Spleen (tissue), 11 donors: Measurements from ENCODE around the gene CMKLR1. TPM values are rescaled to one million over a fixed set of nuclear protein-coding genes. Genes with fewer than 3 reads are reported as not detected.

ENCODE experiments used
- DNase-seq: peaks from one replicate; pipeline ENCODE4 v3.0.0-alpha.2; 2020
- H3K27ac ChIP-seq, 8 donors: fragments of 200-600 bp; sonication (generic) in 7 of 8; 1 replicate in 4 of 8; 2 replicates in 4 of 8; pipeline versions ENCODE4 v1.5.0 to v1.8.0; 2016 to 2021; ENCODE audit warnings: inconsistent platforms in 4 of 8, mild to moderate bottlenecking in 4 of 8, moderate library complexity in 1 of 8
- H3K27me3 ChIP-seq, 7 donors: fragments of 200-600 bp; sonication (generic) in 6 of 7; replicated peaks in 1 of 7; 1 replicate in 4 of 7; 2 replicates in 3 of 7; pipeline versions ENCODE4 v1.5.0 to v1.8.0; 2016 to 2021; ENCODE audit warnings: inconsistent platforms in 3 of 7, mild to moderate bottlenecking in 1 of 7
- H3K36me3 ChIP-seq, 6 donors: fragments of 200-600 bp; sonication (generic) in 5 of 6; 1 replicate in 4 of 6; 2 replicates in 2 of 6; pipeline versions ENCODE4 v1.5.0 to v1.8.0; 2016 to 2021; ENCODE audit warnings: inconsistent platforms in 2 of 6
- H3K4me1 ChIP-seq, 6 donors: fragments of 200-600 bp; sonication (generic) in 5 of 6; 1 replicate in 3 of 6; 2 replicates in 3 of 6; pipeline versions ENCODE4 v1.5.0 to v1.8.0; 2016 to 2021; ENCODE audit warnings: inconsistent platforms in 3 of 6
- H3K4me3 ChIP-seq, 8 donors: fragments of 200-600 bp; sonication (generic) in 7 of 8; 1 replicate in 4 of 8; 2 replicates in 4 of 8; pipeline versions ENCODE4 v1.5.0 to v1.8.0; 2016 to 2021; ENCODE audit warnings: inconsistent platforms in 4 of 8, mild to moderate bottlenecking in 4 of 8, moderate library complexity in 2 of 8
- H3K9me3 ChIP-seq, 8 donors: fragments of 200-600 bp; sonication (generic) in 7 of 8; 1 replicate in 4 of 8; 2 replicates in 4 of 8; pipeline versions ENCODE4 v1.5.0 to v1.8.0; 2016 to 2021; ENCODE audit warnings: inconsistent platforms in 4 of 8
- POLR2A ChIP-seq, 3 donors: fragments of 450-650 bp; IDR thresholded peaks; one replicate each; pipeline ENCODE4 v1.5.1; 2017; ENCODE audit warnings: antibody characterized with exemption in 3 of 3, mild to moderate bottlenecking in 1 of 3
- POLR2AphosphoS5 ChIP-seq, 3 donors: sonication (generic); formaldehyde crosslinking; IDR thresholded peaks; one replicate each; pipeline ENCODE4 v1.5.1; 2017; ENCODE audit warnings: antibody characterized with exemption in 3 of 3
- WGBS, 5 donors: extraction: QIAGEN DNeasy Blood & Tissue Kit in 3 of 5; methylation state at CpG; one replicate each; pipeline versions ENCODE4 v1.1.5 to v1.1.7; 2013 to 2018; 5-methylcytosine and 5-hydroxymethylcytosine counted together
- intact Hi-C: fragments of 100-400 bp; cut with DNase I; formaldehyde crosslinking; loops from one replicate; pipeline ENCODE4 v1.15.0; 2023; ENCODE audit warnings: low total_unique reads
- polyA plus RNA-seq, 3 donors: library from polyadenylated mRNA; stranded (reverse); fragments of 200-250 nt; gene quantifications; one replicate each; pipeline ENCODE4 v1.2.1, GENCODE V29; 2013
- total RNA-seq, 7 donors: library from RNA; depleted of rRNA in 3 of 7; stranded (reverse); fragments of >200 nt in 3 of 7; fragmentation: NEBNext Ultra II Directional in 4 of 7; extraction: Animal tissue kit (Norgen Biotek cat#: 25700) in 4 of 7; gene quantifications; one replicate each; pipeline versions ENCODE4 v1.1.0 to v1.2.1, GENCODE V29; 2016 to 2021
- TF ChIP-seq, protein P1 (sequence below), 11 experiments: fragments of 200-600 bp in 7 of 11; fragments of 450-650 bp in 4 of 11; sonication (generic) in 4 of 11; IDR thresholded peaks in 8 of 11; conservative IDR thresholded peaks in 3 of 11; 1 replicate in 7 of 11; 2 replicates in 4 of 11; pipeline versions ENCODE4 v1.4.0 to v1.8.0; 2016 to 2021; ENCODE audit warnings: antibody characterized with exemption in 11 of 11, inconsistent platforms in 4 of 11, mild to moderate bottlenecking in 1 of 11
- donor health status: healthy with polysubstance abuse.
- donor health status: DM: no; HTN: no; CAD: no; lungs with moderate emphysema.
- donor health status: DM: no; HTN: no; CAD: no.
- donor health status: Bipolar disorder and iron deficiency.
- donor health status: healthy.
- donor health status: DM: no; HTN: no; CAD: no.
- donor health status: DM: yes; HTN: yes; CAD: no.

Gene CMKLR1
- total and polyA plus RNA-seq, 10 donors = 6.3 to 118 (median 75.4) TPM

GRCh38 chr12:108298761-108299275, 40.3 kb downstream of the CMKLR1 start:
- Histone ChIP-seq H3K4me3 (no peak overlapping the region), H3K9me3 (no peaks in the 10 kb centered on the region), H3K4me1 (peaks cover 0 to 44% (median 14%) of the 10 kb centered on the region in 6 donors), H3K27me3 (peaks cover 0 to 58% (median 0%) of the 10 kb centered on the region in 7 donors), H3K36me3 (no peaks in the 10 kb centered on the region), H3K27ac (peak overlapping the region in 5 of 8 donors; percentile 15 to 69 (median 48))
- DNase-seq = no peak
- TF ChIP-seq POLR2AphosphoS5 (IDR thresholded peaks at IDR 0.05) (no peak), POLR2A (IDR thresholded peaks at IDR 0.05) (no peak)
- TF ChIP-seq, protein P1, sequence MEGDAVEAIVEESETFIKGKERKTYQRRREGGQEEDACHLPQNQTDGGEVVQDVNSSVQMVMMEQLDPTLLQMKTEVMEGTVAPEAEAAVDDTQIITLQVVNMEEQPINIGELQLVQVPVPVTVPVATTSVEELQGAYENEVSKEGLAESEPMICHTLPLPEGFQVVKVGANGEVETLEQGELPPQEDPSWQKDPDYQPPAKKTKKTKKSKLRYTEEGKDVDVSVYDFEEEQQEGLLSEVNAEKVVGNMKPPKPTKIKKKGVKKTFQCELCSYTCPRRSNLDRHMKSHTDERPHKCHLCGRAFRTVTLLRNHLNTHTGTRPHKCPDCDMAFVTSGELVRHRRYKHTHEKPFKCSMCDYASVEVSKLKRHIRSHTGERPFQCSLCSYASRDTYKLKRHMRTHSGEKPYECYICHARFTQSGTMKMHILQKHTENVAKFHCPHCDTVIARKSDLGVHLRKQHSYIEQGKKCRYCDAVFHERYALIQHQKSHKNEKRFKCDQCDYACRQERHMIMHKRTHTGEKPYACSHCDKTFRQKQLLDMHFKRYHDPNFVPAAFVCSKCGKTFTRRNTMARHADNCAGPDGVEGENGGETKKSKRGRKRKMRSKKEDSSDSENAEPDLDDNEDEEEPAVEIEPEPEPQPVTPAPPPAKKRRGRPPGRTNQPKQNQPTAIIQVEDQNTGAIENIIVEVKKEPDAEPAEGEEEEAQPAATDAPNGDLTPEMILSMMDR (IDR thresholded peaks at IDR 0.05 in 8 of 11, conservative IDR thresholded peaks at IDR 0.05 in 3 of 11) = no peak
- WGBS, 5 donors = 84 to 95% (median 92%) methylated on average over 6 of the region's 6 CpGs
- intact Hi-C loops = no loop called here

GRCh38 chr12:108297895-108298760, 41.0 kb downstream of the CMKLR1 start:
- H3K9me3 ChIP-seq = no peaks in the 10 kb centered on the region
- 56 to 82% (median 71%) methylated on average over 6 of the region's 6 CpGs for WGBS, 5 donors
- TF ChIP-seq POLR2AphosphoS5 (IDR thresholded peaks at IDR 0.05) (no peak), POLR2A (IDR thresholded peaks at IDR 0.05) (no peak)
- no peak for DNase-seq
- H3K27ac ChIP-seq = peak overlapping the region in 5 of 8 donors; percentile 15 to 69 (median 48)
- intact Hi-C loops = no loop called here
- no peaks in the 10 kb centered on the region for H3K36me3 ChIP-seq
- peaks cover 0 to 40% (median 12%) of the 10 kb centered on the region in 6 donors for H3K4me1 ChIP-seq
- H3K4me3 ChIP-seq = no peak overlapping the region
- peaks cover 0 to 56% (median 0%) of the 10 kb centered on the region in 7 donors for H3K27me3 ChIP-seq

DNA sequence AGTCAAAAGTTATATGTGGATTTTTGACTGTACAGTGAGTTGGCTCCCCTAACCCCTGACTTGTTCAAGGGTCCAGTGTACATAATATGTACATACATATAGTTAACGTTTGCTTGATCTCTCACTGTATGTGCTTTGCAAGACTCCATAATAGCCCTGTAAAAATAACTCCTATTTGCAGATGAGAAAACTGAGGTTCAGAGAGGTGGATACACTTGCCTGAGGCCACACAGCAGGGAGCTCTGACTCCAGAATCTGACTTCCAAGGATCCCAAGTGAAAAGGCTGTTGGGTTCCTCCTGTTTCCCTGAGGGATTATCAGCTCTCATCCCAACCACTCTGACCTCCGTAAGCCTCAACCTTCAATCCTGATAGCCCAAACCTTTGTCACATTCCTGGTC, 41.7 kb downstream of the CMKLR1 start:
- 87 to 95% (median 90%) methylated on average over 2 of the region's 2 CpGs for WGBS, 5 donors
- Histone ChIP-seq H3K36me3 (peaks cover 0 to 3% (median 0%) of the 10 kb centered on the region in 6 donors), H3K4me1 (peaks cover 0 to 33% (median 8%) of the 10 kb centered on the region in 6 donors), H3K27me3 (peaks cover 0 to 52% (median 0%) of the 10 kb centered on the region in 7 donors), H3K27ac (peak overlapping the region in 3 of 8 donors; percentile 48 to 69 (median 67)), H3K9me3 (no peaks in the 10 kb centered on the region), H3K4me3 (no peak overlapping the region)
- DNase-seq = no peak
- TF ChIP-seq POLR2AphosphoS5 (IDR thresholded peaks at IDR 0.05) (no peak), POLR2A (IDR thresholded peaks at IDR 0.05) (no peak)
- TF ChIP-seq, protein P1 (IDR thresholded peaks at IDR 0.05 in 8 of 11, conservative IDR thresholded peaks at IDR 0.05 in 3 of 11) = no peak
- intact Hi-C loops = no loop called here

DNA sequence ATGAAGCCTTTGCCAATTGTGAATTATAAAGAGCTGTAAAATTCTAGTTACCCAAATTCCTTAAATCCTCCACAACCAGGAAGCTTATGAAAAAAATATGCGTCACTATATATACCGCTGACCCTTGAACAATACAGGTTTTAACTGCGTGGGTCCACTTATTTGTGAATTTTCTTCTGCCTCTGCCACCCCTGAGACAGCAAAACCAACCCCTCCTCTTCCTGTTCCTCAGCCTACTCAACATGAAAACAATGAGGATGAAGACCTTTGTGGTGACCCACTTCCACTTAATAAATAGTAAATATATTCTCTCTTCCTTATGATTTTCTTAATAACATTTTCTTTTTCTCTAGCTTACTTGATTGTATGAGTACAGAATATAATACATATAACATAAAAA, 42.2 kb downstream of the CMKLR1 start:
- H3K4me3 ChIP-seq = no peak overlapping the region
- no peaks in the 10 kb centered on the region for H3K9me3 ChIP-seq
- H3K4me1 ChIP-seq = peaks cover 0 to 29% (median 5%) of the 10 kb centered on the region in 6 donors
- intact Hi-C loops = no loop called here
- TF ChIP-seq POLR2AphosphoS5 (IDR thresholded peaks at IDR 0.05) = no peak
- no peak for TF ChIP-seq POLR2A (IDR thresholded peaks at IDR 0.05)
- TF ChIP-seq, protein P1 (IDR thresholded peaks at IDR 0.05 in 8 of 11, conservative IDR thresholded peaks at IDR 0.05 in 3 of 11) = no peak
- peaks cover 0 to 52% (median 0%) of the 10 kb centered on the region in 7 donors for H3K27me3 ChIP-seq
- DNase-seq = no peak
- 20 to 41% (median 25%) methylated on average over 3 of the region's 3 CpGs for WGBS, 5 donors
- H3K27ac ChIP-seq = peak overlapping the region in 3 of 8 donors; percentile 48 to 69 (median 67)
- peaks cover 0 to 8% (median 0%) of the 10 kb centered on the region in 6 donors for H3K36me3 ChIP-seq
